ENCODE data around the gene TAF15.
A peak's percentile ranks its signal among the peaks of the same experiment; 100 is the strongest.

Gene TAF15

GRCh38 chr17:35821308-35821707, 12.0 kb downstream of the TAF15 start:
- no peak for DNase-seq

- no peak for DNase-seq
Observed at GRCh38 chr17:35825206-35825605, 15.9 kb downstream of the TAF15 start.

- no peak for DNase-seq
Observed at GRCh38 chr17:35841101-35841500, 31.8 kb downstream of the TAF15 start.

GRCh38 chr17:35841505-35841904, 32.2 kb downstream of the TAF15 start:
- DNase-seq = no peak

- no peak for DNase-seq
Observed at GRCh38 chr17:35842239-35842638, 33.0 kb downstream of the TAF15 start.

- DNase-seq = no peak
Observed at GRCh38 chr17:35843698-35844097, 34.4 kb downstream of the TAF15 start.

GRCh38 chr17:35844547-35844946, 35.3 kb downstream of the TAF15 start:
- DNase-seq = no peak

GRCh38 chr17:35846055-35846809, 36.9 kb downstream of the TAF15 start:
- no peak for DNase-seq

- DNase-seq = no peak
Observed at GRCh38 chr17:35847006-35847405, 37.7 kb downstream of the TAF15 start.

- DNase-seq = no peak
Observed at GRCh38 chr17:35847633-35848373, 38.5 kb downstream of the TAF15 start.

GRCh38 chr17:35849469-35850348, 40.4 kb downstream of the TAF15 start:
- peak; percentile 64 to 76 for DNase-seq

- no peak for DNase-seq
Observed at GRCh38 chr17:35855965-35856364, 46.7 kb downstream of the TAF15 start.

GRCh38 chr17:35856603-35857002, 47.3 kb downstream of the TAF15 start:
- DNase-seq = no peak

GRCh38 chr17:35864853-35865252, 55.6 kb downstream of the TAF15 start:
- no peak for DNase-seq

GRCh38 chr17:35865412-35866340, 56.4 kb downstream of the TAF15 start:
- no peak for DNase-seq

- DNase-seq = no peak
Observed at GRCh38 chr17:35866341-35866950, 57.2 kb downstream of the TAF15 start.

- no peak for DNase-seq
Observed at GRCh38 chr17:35867574-35867973, 58.3 kb downstream of the TAF15 start.

- DNase-seq = no peak
Observed at GRCh38 chr17:35868737-35869136, 59.5 kb downstream of the TAF15 start, which contains the start of gene HEATR9. TSS of gene HEATR9 (minus strand) at chr17:35868891. CDS start at chr17:35868742, 149 bp downstream.

GRCh38 chr17:35870906-35871819, 61.9 kb downstream of the TAF15 start:
- DNase-seq = peak in 1 of 2 donors; percentile 38

GRCh38 chr17:35872196-35872980, 63.1 kb downstream of the TAF15 start:
- no peak for DNase-seq
